ENCODE results near the gene MED12L.
"Not testable (repeated sequence)": the region's sequence is repeated elsewhere in the genome, so short reads cannot be mapped to it uniquely, and the experiment has no call there.

The MED12L gene

GRCh38 chr3:151391720-151392119 lies 306.3 kb downstream of the MED12L start:
- no peak for DNase-seq

GRCh38 chr3:151392191-151392590 lies 306.7 kb downstream of the MED12L start:
- not testable (repeated sequence) for DNase-seq

DNA sequence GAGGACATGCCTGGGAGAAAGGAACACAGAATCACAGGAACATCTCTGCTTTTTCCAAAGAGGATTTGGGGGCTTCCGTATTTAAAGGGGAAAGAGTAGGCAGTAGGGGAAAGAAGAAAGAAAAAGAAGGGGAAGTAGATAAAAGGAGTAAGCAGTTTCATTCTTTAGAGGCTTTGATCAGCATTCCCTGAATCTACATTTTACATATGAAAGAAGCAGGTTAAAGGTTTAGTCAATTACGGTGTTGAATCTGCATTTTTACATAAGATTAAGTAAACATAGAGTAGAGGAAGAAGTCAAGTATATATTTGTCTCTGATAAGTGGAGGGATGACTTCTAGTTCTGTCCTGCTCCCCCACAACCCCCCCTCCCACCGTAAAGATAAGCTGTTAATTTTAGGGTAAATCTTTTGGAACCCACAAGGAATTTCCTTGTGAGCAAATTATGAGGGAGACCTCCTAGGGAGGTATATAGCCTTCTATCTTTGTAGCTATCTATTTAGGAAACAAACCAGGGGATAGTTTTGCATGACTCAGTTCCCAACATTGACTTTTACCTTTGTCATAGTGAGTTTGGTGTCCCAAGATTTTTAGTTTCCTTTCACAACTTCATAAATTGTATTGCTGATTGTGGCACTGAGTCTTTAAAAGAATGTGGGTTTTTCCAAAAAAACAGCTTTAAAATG lies 307.8 kb downstream of the MED12L start:
- DNase-seq: no peak

DNA sequence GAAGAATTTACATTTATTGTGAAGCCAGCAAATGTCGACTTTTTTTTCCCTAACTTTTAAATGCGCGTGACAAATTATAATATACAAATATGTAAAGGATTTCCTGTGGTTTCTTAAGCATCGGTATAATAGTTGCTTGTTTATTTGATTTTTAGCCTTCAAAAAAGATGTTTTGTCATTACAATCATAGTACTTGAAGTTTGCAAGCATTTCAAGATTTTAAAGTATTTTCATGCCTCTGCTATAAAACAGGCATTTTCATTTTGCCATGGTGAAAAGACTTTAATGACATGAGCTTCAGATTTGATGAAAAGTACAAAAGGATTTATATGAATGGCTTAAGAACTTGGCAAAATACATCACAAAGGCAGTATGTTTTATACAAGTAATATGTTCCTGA lies 308.5 kb downstream of the MED12L start:
- DNase-seq: no peak

DNA sequence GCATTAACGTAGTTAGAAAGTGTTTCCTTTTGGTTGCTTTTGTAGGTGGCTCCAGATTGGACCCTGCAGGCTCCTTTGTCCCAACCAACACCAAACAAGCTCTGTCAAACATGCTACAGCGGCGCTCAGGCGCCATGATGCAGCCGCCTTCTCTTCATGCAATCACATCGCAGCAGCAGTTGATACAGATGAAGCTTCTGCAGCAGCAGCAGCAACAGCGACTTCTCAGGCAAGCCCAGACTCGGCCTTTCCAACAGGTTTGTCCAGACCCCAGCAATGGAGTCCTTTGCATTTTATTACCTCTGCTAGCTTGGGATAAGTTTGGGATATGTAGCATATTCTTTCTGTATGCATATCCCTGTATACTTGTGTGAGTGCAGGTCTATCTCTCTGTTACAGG lies 309.1 kb downstream of the MED12L start:
- no peak for DNase-seq

DNA sequence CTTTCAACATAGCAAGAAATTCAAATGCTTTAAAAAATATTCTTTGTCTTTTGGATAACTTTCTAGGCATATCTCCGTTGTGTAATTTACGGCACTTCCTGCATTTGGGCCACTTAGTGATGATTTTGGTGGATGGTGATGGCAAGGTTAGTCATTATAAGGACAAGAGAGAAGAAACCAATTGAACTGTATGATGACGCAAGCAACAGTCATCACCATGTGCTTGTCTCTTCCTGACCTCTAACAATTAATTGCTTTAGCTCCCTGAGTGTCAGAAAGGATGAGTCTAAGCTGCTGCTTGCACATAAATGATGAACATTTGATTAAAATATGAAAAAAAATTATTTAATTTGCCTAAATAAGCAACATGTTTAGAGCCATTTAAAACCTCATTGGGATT lies 310.3 kb downstream of the MED12L start:
- DNase-seq: no peak

DNA sequence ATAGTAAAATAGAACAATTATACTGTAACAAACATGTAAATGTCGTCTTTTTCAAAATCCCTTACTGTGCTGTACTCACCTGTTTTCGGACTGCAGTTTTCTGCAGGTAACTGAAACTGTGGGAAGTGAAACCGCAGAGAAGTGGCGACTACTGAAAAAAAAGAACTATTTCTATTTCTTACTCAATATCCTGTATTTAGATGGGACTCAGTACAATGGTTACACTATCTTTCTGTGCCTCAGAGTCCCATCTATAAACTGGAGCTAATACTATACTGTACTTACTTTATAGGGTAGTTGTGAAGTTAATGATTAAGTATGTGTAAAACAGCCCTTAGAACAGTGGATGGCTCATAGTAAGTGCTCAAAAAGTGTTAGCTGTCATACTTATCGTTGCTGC lies 313.4 kb downstream of the MED12L start:
- no peak for DNase-seq

DNA sequence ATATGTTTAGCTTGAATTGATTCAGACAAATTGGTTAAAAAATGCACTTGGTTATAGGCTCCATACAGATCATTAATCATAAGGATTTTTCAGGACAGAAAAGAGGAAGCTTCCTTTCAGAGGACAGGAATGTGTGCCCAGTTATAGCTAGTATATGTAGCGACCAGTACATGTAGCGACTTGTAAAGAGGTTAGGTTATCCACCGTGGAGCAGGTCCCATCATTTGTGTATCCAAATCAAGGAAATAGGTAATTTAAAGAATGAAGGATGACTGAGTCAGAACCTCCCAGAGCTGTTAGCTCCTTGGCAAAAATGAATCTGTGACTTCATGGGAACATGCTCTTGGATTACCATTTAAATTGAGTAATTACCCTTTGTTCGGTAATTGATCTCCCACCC lies 314.9 kb downstream of the MED12L start:
- no peak for DNase-seq

- DNase-seq: no peak
Observed at GRCh38 chr3:151402349-151402748, 316.9 kb downstream of the MED12L start.

DNA sequence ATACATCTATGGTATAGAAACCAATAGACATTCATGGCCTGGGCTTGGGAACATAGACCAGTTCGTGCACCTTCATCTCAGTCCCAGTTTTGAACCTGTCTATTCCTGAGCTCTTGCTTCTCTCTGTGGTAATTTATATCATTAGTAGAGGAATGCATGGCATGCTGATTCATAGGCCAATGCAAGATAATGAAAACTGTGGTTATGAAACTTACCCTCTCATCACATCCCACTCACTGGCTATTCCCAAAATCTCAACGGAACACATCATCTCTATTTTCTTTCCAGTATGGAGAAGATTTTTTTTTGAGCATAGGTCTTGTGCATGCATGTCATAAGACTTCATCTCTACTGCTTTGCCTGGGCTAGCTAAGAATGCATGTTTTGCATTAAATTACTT lies 317.8 kb downstream of the MED12L start:
- DNase-seq: no peak

DNA sequence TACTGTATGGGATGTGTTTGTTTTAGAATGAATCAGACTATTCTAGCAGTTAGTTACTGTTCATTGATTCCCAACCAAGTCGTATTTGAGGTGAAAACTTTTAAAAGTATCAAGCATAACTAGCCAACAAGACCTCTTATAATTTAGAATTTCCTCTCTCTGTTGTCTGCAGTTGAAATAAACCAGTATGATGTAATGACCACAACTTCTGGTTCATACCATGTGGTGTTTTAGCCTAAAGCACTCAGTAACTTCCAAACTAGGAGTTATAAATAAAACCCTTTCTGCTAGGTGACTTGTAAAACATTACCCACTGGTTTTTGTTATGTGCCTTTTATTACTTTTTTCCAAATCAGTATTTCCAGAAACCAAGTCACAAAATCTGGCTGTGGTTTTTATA lies 318.9 kb downstream of the MED12L start:
- DNase-seq: no peak

GRCh38 chr3:151407928-151408327 lies 322.5 kb downstream of the MED12L start:
- DNase-seq: no peak

DNA sequence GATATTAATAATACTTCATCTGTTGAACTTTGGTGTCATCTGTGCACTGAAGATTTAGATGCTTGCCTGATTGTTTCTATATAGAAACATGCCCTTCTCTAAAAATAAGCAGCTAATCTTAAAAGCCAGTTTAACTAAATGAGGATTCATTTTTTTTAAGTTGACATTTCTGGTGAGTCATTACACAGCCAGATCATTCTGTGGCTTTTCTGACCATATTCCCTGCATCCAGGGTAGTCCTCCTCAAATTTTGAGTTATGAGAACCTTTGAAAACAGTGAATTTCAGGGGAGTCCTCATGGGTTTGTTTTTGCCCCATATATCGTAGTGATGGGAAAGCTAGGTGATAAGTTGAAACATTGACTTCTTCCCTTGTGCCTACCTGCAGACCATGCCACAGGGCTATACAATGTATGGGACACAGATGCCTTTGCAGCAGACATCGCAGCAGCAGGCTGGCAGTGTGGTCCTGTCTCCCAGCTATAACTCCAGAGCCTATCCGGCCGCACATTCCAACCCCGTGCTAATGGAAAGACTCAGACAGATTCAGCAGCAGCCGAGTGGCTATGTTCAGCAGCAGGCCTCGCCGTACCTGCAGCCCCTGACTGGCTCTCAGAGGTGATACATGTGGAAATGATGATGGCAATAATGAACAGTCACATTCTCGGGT lies 325.6 kb downstream of the MED12L start:
- no peak for DNase-seq

GRCh38 chr3:151412989-151413388 lies 327.5 kb downstream of the MED12L start:
- no peak for DNase-seq

DNA sequence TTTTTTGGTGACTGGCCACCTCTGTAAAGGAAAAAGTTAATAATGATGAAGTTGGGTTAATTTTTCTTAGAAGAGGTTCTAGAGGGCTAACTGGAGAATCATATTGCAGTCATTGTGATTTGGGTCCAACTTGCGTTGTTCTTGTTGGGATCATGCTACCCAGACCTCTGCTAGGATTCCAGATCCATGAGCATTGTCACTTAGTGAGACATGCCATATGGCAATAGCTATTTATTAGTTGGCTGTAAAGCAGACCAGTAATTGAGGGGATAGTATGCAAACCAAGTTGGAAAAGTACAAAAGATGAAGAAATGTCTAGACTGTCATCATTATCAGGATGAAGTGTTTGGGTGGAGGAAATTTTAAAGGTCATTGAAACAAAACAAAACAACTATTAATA lies 329.8 kb downstream of the MED12L start:
- DNase-seq: no peak

DNA sequence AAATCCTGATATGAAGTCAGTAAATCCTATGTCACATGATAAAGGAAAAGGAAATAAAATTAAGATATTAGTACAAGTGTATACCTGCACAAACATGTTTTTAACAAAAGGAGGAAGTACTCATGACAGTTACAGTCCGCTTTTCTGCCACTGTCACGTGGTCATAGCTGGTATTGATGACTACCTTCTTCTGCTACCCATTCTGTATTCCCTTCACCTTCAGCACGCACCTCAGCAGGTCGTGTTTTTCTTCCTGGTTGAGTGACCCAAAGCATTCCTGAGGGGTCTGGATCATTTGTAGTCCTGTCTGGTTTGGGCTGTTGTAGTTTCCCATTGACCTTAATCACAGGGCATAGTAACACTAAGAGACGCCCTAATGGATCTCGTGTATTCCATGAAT lies 334.3 kb downstream of the MED12L start:
- DNase-seq: no peak

DNA sequence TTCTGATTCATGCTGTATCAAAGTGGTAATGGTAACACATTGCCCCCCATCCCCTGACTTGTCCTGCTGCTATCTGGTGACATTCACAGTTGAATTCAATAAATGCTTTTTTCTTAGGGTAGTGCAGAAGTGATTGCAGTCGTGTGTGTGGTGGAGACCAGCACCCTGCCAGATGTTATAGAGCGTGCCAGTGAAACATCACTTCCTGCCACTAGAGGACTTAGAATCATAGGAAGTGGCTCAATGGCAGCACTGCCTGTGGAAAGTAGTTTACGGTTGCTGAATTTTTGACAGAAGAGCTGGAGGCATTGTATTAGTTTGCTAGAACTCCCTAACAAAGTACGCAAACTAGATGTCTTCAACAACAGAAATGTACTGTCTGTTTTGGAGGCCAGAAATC lies 336.5 kb downstream of the MED12L start:
- no peak for DNase-seq

DNA sequence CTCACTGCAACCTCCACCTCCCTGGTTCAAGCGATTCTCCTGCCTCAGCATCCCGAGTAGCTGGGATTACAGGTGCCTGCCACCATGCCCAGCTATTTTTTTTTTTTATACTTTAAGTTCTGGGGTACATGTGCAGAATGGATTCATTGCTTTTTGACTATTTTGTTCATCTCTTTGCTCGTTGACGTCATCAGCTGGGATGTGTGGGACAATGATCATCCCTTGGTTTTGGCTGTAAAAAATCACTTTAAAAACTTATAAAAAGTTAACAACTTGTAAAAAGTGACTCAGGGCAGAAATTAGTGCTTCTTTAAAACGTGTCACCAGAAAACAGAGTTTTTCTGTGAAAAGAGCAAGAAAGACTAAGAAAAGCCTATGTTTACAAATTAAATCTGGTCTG lies 337.6 kb downstream of the MED12L start:
- DNase-seq: no peak

DNA sequence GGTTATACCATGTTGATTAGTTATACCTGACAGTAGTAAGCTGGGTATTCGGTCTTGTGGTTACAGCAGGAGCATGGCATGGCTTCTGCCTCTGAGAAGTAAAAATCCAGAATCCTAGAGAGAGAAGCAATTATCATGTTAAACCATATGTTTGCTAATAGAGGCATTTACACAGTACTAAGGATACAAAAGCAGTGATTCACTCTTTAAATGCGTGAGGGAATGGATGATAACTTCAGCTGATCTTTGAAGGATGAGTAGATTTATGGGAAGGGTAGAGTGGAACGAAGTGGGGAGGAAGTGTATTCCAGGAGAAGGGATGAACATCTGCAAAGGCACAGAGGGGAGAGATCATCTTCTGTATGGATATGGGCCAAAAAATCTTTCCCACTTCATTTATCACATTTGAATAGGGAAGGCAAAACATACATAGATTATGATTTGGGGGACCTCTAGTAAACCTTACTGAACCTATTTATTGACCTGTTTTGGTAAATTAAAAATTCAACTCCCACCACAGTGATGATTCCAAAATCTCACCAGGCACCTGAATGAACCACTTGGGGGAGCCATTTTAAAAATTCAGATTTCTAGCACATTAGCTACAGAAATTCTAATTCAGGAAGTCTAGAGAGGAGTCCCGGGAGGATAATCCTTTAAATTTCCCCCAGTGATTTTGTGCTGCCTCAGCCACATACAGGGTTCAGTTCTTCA lies 340.3 kb downstream of the MED12L start:
- no peak for DNase-seq

- DNase-seq: no peak
Observed at GRCh38 chr3:151426341-151426657, 340.8 kb downstream of the MED12L start.

- no peak for DNase-seq
Observed at GRCh38 chr3:151428386-151428785, 342.9 kb downstream of the MED12L start.

- DNase-seq: no peak
Observed at GRCh38 chr3:151430821-151431484, 345.5 kb downstream of the MED12L start.

GRCh38 chr3:151431940-151432339 lies 346.5 kb downstream of the MED12L start:
- no peak for DNase-seq
